ENCODE data around the gene GLOD5.

DNA sequence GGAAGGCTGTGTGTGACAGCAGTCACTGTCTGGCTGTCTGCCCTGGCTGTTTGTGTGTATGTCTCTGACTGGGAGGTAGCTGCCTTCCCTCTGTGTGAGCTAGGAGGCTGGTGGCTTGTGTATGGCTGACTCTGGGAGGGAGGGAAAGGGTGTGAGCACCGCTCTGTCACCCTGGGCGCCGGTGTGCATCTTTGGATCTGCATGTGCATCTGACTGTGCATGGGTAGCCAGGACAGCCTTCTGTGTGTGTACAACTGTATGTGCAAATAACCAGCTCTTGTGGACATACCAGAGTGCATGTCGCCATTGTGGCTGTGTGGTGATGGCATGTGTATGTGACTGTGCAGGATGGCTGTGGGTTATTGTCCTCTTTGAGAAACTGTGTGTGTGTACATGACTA, 57.3 kb downstream of the GLOD5 start:
- TF ChIP-seq, protein P1, sequence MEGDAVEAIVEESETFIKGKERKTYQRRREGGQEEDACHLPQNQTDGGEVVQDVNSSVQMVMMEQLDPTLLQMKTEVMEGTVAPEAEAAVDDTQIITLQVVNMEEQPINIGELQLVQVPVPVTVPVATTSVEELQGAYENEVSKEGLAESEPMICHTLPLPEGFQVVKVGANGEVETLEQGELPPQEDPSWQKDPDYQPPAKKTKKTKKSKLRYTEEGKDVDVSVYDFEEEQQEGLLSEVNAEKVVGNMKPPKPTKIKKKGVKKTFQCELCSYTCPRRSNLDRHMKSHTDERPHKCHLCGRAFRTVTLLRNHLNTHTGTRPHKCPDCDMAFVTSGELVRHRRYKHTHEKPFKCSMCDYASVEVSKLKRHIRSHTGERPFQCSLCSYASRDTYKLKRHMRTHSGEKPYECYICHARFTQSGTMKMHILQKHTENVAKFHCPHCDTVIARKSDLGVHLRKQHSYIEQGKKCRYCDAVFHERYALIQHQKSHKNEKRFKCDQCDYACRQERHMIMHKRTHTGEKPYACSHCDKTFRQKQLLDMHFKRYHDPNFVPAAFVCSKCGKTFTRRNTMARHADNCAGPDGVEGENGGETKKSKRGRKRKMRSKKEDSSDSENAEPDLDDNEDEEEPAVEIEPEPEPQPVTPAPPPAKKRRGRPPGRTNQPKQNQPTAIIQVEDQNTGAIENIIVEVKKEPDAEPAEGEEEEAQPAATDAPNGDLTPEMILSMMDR (IDR thresholded peaks at IDR 0.05; ENCODE audit: insufficient read depth, low read depth, low read length), result no peak
- no peak for TF ChIP-seq EZH2 (IDR thresholded peaks at IDR 0.05; ENCODE audit: insufficient read depth, low read length)
